ENCODE results near the gene MYO9B. TPM values are rescaled to one million over a fixed set of nuclear protein-coding genes. Genes with fewer than 3 reads are reported as not detected.
"Not testable (repeated sequence)": the region's sequence is repeated elsewhere in the genome, so short reads cannot be mapped to it uniquely, and the experiment has no call there.

The MYO9B gene
- total RNA-seq, 1 donor from 2014 or later, result 75.0 TPM

GRCh38 chr19:17172624-17173345 lies 97.2 kb downstream of the MYO9B start:
- DNase-seq (ENCODE audit: low spot score), result no peak

GRCh38 chr19:17178291-17178690 lies 102.7 kb downstream of the MYO9B start:
- DNase-seq (ENCODE audit: low spot score), result no peak

GRCh38 chr19:17180997-17181702 lies 105.6 kb downstream of the MYO9B start:
- no peak for DNase-seq (ENCODE audit: low spot score)

GRCh38 chr19:17183271-17183761 lies 107.7 kb downstream of the MYO9B start:
- no peak for DNase-seq (ENCODE audit: low spot score)

GRCh38 chr19:17183858-17184321 lies 108.3 kb downstream of the MYO9B start:
- DNase-seq (ENCODE audit: low spot score), result no peak

DNA sequence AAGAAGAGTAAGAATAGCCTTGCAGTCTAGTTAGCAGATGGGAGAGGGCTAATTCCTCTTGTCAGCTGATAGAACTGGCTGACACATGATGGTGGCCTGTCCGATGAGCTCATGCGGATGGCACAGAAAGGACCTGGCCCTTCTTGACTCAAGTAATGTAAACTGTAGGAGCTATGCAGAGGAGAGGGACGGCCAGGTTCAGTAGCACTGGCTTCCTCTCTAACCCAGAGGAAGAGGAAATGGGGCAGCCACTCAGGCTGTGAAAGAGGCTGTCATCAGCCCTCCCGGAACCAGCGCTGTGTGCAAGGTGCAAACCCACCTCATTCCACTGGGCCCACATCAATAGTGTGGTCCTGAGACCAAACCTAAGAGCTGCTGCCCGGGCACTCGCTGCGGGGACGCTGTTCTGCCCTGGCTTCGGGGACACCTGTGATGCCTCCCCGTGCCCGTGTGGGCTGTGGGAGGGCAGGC lies 108.8 kb downstream of the MYO9B start:
- DNase-seq (ENCODE audit: low spot score), result no peak

DNA sequence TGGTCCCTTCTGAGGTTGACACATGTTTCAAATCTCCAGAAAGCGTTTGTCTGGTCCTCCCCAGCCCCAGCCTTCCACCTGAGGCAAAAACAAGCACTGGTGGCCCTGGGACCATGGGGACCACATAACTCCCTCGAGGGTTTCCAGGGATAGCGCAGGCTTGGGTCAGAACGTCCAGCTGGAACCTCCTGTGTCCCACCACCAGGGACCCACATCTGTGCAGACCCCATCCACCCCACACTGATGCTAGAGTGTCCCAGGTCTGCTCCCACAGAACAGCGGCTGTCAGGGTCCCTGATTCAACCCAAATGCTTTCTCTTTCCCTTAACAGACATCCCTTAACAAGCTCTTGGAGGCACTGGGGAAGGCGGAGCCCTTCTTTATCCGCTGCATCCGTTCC lies 110.0 kb downstream of the MYO9B start:
- no peak for DNase-seq (ENCODE audit: low spot score)

GRCh38 chr19:17191736-17192135 lies 116.2 kb downstream of the MYO9B start:
- not testable (repeated sequence) for DNase-seq (ENCODE audit: low spot score)

DNA sequence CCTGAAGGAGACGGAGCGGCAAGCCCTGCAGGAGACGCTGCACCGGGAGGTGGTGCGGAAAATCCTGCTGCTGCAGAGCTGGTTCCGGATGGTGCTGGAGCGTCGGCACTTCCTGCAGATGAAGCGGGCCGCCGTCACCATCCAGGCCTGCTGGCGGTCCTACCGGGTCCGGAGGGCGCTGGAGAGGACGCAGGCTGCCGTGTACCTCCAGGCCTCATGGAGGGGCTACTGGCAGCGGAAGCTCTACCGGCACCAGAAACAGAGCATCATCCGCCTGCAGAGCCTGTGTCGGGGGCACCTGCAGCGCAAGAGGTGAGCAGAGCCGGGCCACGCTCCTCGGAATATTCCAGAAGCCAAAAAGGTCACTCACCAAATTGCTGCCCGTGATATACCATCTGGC lies 117.2 kb downstream of the MYO9B start:
- DNase-seq (ENCODE audit: low spot score), result no peak

GRCh38 chr19:17194608-17195007 lies 119.0 kb downstream of the MYO9B start:
- DNase-seq (ENCODE audit: low spot score), result no peak

- no peak for DNase-seq (ENCODE audit: low spot score)
These were observed 119.5 kb downstream of the MYO9B start for GRCh38 chr19:17195106-17195505.

- no peak for DNase-seq (ENCODE audit: low spot score)
These were observed 121.0 kb downstream of the MYO9B start for GRCh38 chr19:17196610-17197009.

DNA sequence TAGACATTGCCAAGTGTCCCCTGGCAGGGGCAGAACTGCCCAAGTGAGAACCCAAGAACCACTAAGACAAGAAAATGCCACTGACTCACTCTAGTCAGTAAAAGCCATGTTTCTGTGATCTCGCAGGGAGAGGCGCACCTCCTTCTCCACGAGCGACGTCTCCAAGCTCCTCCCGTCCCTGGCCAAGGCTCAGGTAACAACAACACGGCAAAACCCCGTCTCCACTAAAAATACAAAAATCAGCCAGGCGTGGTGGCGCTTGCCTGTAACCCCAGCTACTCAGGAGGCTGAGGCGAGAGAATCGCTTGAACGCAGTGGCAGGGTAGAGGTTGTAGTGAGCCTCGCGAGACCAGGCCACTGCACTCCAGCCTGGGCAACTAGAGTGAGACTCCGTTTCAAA lies 122.1 kb downstream of the MYO9B start:
- no peak for DNase-seq (ENCODE audit: low spot score)

DNA sequence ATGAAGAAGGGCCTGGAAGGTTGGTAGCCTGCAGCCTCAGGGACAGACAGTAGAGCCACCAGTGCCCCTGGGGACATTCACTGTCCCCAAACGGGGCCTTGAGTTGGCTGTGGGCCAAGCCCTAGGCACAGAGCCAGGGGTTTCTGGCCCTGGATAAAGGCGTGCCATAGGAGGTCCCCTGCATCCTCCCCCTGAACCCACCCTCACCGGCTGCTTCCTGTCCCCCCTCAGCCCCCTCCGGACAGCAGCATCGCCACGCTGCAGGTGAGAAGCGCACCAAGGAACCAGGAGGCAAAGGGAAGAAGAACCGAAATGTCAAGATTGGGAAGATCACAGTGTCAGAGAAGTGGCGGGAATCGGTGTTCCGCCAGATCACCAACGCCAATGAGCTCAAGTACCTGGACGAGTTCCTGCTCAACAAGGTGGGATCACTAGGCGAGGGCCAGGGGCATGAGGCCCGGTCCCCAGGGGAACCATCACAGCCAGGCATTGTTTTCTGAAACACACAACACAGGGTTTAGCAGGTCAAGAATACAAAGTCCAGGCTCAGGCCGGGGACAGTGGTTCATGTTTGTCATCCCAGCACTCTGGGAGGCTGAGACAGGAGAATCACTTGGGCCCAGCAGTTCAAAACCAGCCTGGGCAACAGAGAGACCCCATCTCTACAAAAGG lies 125.0 kb downstream of the MYO9B start:
- DNase-seq (ENCODE audit: low spot score), result no peak

DNA sequence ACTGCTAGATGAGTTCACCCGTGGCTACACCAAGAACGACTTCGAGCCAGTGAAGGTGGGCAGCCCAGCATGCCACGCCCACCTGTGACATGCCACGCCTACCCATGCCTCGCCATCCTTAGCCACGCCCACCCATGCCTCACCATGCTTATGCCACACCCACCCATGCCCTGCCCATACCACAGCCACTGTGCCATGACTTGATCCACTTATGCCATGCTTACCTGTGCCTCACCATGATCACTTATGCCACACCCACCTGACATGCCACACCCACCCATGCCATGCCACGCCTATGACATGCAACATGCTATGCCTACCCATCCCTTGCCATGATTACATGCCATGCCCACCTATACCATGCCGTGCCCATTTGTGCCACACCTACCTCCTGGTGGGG lies 126.7 kb downstream of the MYO9B start:
- no peak for DNase-seq (ENCODE audit: low spot score)

DNA sequence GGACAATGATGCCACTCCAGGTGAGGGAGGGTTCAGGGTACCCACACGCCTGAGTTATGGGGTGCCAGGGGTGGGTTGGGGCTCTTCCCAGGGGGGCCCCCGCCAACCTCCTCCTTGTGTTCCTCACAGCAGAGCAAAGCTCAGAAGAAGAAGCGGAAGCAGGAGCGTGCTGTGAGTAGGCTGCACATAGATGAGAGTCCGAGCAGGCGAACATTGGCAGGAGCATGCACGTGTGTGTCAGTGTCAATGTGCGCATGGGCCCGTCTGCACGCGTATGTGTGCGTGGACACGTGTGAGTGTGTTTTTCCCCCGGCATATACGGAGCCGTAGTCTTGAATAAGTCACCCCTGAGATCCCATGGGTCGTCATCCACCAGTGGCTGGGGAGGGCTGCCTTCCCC lies 127.1 kb downstream of the MYO9B start:
- no peak for DNase-seq (ENCODE audit: low spot score)

DNA sequence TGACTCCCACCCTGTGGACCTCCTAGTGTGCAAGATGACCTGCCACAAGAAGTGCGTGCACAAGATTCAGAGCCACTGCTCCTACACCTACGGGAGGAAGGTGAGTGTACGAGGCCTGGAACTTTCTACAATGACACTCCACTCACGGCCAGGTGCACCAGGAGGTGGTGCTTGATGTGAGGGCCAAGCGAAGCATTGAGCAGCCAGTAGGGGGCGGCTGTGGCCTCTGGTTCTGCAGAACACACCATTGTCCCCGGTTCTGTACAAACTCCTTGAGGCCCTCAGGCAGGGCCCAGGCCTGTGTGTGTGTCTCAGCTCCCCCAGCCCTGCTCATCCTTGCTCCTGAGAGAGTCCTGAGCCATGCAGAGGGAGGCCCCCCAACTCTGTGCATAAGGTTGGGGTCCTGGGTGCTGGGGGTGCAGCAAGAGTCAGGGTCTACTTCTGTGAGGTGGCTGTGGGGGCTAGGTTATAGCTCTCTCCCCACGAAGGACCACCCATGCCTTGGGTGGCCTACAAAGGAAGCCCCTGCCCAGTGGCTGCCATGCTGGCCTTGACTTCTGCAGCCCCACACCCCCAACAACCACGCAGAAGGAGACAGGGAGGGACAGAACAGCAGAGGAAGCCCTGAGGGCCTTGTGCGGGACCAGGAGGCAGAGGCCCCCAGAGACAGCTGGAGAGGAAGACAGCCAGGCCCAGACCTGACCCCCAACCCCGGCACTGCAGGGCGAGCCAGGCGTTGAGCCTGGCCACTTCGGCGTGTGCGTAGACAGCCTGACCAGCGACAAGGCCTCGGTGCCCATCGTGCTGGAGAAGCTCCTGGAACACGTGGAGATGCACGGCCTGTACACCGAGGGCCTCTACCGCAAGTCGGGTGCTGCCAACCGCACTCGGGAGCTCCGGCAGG lies 129.9 kb downstream of the MYO9B start:
- DNase-seq (ENCODE audit: low spot score), result peak; percentile 55

- no peak for DNase-seq (ENCODE audit: low spot score)
These were observed 131.4 kb downstream of the MYO9B start for GRCh38 chr19:17206736-17207581.

DNA sequence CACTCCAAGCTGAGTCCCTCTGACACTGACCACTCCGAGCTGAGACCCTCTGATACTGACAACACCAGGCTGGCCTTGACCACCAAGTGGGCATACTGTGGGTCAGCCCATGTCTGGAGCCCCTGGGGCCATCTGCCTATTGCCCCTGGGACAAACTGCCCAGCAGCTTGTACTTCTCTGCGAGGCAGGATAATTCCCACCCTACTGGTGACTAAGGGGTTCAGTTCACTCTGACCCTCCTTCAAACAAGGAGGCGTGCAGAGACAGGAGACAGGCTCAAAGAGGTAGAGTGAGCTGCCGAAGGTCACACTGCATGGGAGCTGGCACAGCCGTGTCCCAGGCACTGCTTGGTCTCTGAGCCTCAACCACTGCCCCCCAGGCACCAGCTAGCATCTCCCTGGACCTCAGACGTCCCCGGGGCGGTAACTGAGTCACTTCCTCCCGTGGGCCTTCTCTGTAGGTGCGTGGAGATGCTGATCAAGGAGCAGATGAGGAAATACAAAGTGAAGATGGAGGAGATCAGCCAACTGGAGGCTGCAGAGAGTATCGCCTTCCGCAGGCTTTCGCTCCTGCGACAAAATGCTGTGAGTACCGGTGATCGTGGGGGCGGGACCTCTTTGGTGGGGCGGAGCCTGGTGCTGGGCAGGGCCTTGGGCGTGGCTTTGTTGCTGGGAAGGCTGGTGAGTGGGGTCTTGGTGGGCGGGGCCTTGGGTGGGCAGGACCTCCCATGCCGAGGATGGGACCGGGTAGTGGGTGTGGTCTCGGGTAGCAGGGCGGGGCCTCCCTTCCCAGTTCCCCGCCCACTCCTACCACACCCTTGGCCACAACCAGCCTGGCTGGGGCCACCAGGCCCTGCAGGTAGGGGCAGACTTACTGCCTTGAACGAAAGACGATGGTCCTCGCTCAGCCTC lies 133.8 kb downstream of the MYO9B start:
- DNase-seq (ENCODE audit: low spot score), result no peak

Data from mucosa of gallbladder (tissue), 1 donor.